Keratinocyte (primary cell): ENCODE measurements around the gene OR52I1.

Experiments
- EZH2 ChIP-seq: IDR thresholded peaks from one replicate; pipeline ENCODE4 v1.6.1; 2012; ENCODE audit warnings: inconsistent platforms, mild to moderate bottlenecking, low read length, moderate library complexity
- TF ChIP-seq, protein P1 (sequence below), 3 experiments: IDR thresholded peaks in 1 of 3; conservative IDR thresholded peaks in 1 of 3; optimal IDR thresholded peaks in 1 of 3; 2 replicates in 2 of 3; 3 replicates in 1 of 3; pipeline versions ENCODE3 to v1.5.1; 2011; ENCODE audit warnings: low read length in 3 of 3, mild to moderate bottlenecking in 3 of 3, moderate library complexity in 2 of 3, control low read depth in 1 of 3, inconsistent platforms in 1 of 3; ENCODE audit not compliant: insufficient read depth in 2 of 3; ENCODE audit errors: extremely low read depth in 1 of 3

GRCh38 chr11:4569075-4569474 is 24.8 kb upstream of the OR52I1 start:
- TF ChIP-seq, protein P1, sequence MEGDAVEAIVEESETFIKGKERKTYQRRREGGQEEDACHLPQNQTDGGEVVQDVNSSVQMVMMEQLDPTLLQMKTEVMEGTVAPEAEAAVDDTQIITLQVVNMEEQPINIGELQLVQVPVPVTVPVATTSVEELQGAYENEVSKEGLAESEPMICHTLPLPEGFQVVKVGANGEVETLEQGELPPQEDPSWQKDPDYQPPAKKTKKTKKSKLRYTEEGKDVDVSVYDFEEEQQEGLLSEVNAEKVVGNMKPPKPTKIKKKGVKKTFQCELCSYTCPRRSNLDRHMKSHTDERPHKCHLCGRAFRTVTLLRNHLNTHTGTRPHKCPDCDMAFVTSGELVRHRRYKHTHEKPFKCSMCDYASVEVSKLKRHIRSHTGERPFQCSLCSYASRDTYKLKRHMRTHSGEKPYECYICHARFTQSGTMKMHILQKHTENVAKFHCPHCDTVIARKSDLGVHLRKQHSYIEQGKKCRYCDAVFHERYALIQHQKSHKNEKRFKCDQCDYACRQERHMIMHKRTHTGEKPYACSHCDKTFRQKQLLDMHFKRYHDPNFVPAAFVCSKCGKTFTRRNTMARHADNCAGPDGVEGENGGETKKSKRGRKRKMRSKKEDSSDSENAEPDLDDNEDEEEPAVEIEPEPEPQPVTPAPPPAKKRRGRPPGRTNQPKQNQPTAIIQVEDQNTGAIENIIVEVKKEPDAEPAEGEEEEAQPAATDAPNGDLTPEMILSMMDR (optimal IDR thresholded peaks at IDR 0.05 in 1 of 3, IDR thresholded peaks at IDR 0.05 in 1 of 3, conservative IDR thresholded peaks at IDR 0.05 in 1 of 3; ENCODE audit: extremely low read depth in 1 of 3, insufficient read depth in 2 of 3, low read length in 3 of 3), result no peak
- TF ChIP-seq EZH2, result no peak
